GM12875 (cell line): ENCODE data around the gene DSPP.

Experiments
- H3K4me3 ChIP-seq: one replicate; pipeline ENCODE4 v1.5.1; 2011; ENCODE audit warnings: low read depth, low read length, control low read depth
- CTCF ChIP-seq: IDR thresholded peaks from 2 replicates; pipeline ENCODE4 v1.5.1; 2011; ENCODE audit warnings: low read depth, mild to moderate bottlenecking, control low read depth, inconsistent platforms, low read length, moderate library complexity, borderline replicate concordance; ENCODE audit not compliant: insufficient read depth

Gene DSPP

GRCh38 chr4:87574996-87575395 is 33.3 kb upstream of the DSPP start:
- no peak overlapping the region for H3K4me3 ChIP-seq
- no peak for TF ChIP-seq CTCF

DNA sequence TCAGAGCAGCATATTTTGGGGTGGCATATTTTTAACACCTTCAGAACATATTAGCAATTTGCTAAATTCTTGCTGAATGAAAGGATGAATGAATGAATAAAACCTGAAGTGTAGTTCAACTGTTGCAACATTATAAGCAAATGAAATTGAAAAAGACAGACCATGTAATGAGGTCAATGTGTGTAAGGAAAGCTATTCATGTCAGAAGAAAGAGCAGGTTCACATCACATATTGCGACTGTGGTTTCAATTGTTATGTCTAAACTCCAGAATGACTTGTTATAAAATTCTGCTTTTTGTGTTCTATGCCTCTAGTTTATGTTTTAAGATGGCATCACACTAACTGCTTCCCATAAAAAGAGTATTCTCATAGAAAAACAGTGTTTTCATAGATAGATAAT is 32.9 kb upstream of the DSPP start:
- no peak overlapping the region for H3K4me3 ChIP-seq
- TF ChIP-seq CTCF = no peak

GRCh38 chr4:87575983-87576382 is 32.3 kb upstream of the DSPP start:
- H3K4me3 ChIP-seq = no peak overlapping the region
- no peak for TF ChIP-seq CTCF

DNA sequence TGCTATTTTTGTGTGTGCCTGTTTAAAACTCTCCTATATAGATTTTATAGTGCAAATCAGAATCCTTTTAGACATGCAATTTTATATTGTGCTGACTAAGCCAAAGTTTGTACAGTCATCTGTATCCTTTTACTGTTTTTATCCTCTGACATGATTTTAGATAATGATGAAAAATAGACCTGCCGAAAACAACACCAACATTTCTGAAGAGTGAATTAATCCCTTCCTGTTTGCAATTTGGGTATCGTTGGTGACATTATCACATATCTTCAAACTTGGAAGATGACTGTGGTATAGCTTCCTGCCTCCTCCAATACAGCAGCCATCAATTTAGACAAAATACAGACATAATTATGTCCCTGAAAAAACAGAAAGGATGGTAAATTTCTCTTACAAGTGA is 28.9 kb upstream of the DSPP start:
- TF ChIP-seq CTCF = no peak

DNA sequence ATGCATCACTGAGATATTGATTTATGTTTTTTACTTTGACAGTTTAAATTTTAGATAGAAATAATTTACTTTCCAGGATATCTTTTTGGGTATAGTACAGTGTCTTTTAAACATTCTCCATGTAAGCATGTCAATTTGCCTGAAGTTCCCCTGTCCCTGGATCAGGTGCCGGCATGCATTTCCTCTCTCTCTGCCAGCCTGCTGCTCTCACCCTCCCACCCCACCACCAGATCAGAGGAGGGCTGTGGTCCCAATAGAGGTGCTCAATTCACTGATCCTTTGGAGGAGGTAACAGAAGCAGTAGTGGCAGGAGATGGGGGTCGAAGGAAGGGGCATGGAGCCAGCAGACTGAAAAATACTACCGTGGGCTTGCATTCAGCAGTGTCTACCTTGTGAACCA is 28.3 kb upstream of the DSPP start:
- H3K4me3 ChIP-seq = no peak overlapping the region
- TF ChIP-seq CTCF = no peak

More for the DNA sequence above, 28.9 kb upstream of the DSPP start:
- H3K4me3 ChIP-seq = no peak overlapping the region

DNA sequence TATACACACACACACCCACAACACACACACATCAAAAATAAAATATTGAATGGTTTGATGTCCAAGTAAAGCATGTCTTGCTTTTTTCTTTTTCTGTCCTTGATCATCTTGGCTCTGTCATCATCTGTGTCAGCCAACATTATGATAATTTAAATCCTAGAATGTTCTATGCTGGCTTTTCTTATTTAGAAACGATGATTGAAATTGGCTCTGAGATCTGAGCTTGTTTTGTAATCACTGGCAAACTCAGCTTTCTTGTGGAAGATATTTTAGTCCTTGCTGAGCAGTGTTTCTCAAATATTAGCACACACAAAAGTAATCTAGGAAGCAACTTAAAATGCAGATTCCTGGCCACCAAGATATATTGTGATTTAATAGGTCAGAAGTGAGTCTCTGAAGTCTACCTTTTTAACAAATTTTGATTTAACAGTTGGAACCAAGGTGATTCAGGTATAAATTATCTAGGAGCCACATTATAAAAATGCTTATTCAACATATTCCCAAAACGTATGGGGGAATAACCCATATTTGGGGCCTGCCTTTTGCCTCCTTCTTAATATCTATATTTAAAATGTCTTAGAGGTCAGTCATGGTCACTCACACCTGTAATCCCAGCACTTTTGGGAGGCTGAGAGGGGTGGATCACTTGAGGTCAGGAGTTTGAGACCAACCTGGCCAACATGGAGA is 24.0 kb upstream of the DSPP start:
- H3K4me3 ChIP-seq = no peak overlapping the region
- no peak for TF ChIP-seq CTCF

GRCh38 chr4:87589531-87589930 is 18.8 kb upstream of the DSPP start:
- TF ChIP-seq CTCF = no peak

More at GRCh38 chr4:87589531-87589930, 18.8 kb upstream of the DSPP start:
- no peak overlapping the region for H3K4me3 ChIP-seq
